Measurements from ENCODE around the gene ARID2.

Gene ARID2

DNA sequence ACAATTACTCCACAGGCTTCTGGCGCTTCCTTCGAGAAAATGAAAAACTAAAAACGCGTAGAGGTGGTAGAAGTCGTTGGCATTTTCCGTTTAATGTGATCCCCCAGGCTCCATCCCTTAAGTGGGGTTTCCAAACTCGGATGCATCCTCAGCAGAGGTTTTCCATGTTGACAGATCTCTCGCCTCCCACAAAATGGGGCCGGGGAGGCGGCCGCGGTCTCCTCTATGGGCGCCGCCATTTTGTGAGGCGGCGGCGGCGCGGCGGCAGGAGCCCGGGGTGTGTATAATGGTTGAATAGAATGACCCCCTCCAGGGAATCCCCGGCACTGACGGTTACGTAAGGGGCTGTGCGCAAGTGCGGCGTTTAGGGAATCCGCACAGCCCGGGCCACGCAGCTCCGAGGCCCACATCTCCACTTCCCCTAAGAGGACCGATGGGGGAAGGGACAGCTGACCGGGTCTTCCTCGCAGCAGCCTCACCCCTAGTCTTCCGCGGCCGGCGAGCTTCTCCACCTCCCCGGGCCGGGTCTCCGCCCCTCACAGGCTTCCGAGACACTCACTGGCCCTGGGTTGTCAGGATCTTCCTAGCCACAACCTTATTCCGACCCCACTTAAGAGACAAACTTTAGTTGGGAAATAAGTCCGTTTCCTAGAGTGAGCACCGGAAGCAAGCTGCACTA, 2.1 kb upstream of the ARID2 start:
- FAIRE-seq = no peak
- DNase-seq (ENCODE audit: insufficient read length, low spot score) = peak; percentile 39
- TF ChIP-seq, protein P1, sequence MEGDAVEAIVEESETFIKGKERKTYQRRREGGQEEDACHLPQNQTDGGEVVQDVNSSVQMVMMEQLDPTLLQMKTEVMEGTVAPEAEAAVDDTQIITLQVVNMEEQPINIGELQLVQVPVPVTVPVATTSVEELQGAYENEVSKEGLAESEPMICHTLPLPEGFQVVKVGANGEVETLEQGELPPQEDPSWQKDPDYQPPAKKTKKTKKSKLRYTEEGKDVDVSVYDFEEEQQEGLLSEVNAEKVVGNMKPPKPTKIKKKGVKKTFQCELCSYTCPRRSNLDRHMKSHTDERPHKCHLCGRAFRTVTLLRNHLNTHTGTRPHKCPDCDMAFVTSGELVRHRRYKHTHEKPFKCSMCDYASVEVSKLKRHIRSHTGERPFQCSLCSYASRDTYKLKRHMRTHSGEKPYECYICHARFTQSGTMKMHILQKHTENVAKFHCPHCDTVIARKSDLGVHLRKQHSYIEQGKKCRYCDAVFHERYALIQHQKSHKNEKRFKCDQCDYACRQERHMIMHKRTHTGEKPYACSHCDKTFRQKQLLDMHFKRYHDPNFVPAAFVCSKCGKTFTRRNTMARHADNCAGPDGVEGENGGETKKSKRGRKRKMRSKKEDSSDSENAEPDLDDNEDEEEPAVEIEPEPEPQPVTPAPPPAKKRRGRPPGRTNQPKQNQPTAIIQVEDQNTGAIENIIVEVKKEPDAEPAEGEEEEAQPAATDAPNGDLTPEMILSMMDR (IDR thresholded peaks at IDR 0.05; ENCODE audit: insufficient read depth, missing control alignments) = no peak

DNA sequence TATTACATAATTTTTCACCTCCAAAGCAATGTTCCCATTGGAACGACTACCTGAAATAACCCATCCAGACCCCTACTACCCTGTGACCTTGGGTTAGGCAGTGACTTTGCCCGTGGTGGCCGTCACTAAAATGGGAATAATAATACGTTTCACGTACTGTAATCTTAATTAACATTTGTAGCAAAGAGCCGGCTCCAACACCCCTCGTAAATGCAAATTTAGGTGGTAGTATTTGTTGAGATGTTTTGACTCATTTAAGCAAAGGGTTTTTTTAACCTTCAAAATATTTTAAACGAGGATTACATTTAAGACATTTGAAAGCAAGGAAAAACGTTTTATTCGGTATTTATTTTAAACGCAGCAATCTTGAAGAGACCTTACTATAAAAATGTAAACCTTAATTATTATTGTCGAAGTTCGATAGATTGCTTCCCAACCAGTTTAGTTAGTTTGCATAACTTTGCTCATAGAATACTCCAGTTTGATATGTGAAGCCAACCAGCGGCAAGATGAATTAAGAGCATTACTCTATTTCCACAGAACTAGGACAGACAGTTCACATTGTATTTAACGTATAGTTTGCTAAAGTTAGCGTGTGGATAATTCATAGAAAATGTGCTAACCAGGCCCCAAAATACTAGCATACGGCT, 1.4 kb upstream of the ARID2 start:
- TF ChIP-seq, protein P1 (IDR thresholded peaks at IDR 0.05; ENCODE audit: insufficient read depth, missing control alignments) = no peak
- DNase-seq (ENCODE audit: insufficient read length, low spot score) (no peak), FAIRE-seq (no peak)

DNA sequence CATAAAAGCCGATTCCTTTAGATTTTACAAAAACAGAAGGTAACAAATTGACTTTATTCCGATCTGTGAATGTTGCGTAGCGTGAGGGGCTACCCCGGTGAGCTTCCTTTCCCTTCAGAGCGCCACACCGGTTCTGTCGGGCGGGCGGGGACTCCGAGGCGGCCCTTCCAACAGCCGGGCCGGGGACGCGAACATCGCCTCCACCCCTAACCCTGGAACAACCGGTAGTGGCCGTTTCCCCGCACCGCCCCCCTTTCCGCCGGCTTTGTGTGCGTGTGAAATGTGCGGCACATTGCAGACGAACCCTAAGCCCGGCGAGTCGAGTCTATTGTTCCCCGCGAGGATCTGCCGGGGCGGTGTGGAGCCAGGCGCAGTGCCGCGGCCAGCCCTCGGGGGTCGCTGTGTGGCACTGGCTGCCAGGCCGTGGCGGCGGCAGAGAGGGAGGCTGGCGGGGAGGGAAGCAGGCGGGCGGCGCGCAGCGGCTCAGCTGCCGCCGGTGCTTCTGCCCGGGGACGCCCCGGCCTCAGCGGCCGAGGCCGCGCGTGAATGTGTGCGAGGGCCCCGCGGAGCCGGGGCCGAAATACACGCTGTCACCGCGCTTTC, 775 bp upstream of the ARID2 start:
- DNase-seq (ENCODE audit: insufficient read length, low spot score) (no peak), FAIRE-seq (no peak)
- TF ChIP-seq, protein P1 (IDR thresholded peaks at IDR 0.05; ENCODE audit: insufficient read depth, missing control alignments) = peak; percentile 83

DNA sequence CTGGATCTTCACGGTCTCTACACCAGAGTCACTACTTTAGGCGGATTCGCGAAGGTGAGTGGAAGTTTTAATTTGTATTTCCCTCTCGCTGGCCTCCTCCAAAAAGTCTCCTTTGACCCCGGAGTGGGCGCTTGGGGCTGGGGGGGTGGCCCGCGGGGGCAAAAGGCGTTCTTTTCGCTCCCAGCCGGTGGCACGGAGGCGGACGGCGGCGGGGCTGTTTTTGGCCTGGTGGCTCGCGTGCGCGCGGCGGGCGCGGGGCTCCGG, 510 bp downstream of the ARID2 start:
- FAIRE-seq (no peak), DNase-seq (ENCODE audit: insufficient read length, low spot score) (no peak)

DNA sequence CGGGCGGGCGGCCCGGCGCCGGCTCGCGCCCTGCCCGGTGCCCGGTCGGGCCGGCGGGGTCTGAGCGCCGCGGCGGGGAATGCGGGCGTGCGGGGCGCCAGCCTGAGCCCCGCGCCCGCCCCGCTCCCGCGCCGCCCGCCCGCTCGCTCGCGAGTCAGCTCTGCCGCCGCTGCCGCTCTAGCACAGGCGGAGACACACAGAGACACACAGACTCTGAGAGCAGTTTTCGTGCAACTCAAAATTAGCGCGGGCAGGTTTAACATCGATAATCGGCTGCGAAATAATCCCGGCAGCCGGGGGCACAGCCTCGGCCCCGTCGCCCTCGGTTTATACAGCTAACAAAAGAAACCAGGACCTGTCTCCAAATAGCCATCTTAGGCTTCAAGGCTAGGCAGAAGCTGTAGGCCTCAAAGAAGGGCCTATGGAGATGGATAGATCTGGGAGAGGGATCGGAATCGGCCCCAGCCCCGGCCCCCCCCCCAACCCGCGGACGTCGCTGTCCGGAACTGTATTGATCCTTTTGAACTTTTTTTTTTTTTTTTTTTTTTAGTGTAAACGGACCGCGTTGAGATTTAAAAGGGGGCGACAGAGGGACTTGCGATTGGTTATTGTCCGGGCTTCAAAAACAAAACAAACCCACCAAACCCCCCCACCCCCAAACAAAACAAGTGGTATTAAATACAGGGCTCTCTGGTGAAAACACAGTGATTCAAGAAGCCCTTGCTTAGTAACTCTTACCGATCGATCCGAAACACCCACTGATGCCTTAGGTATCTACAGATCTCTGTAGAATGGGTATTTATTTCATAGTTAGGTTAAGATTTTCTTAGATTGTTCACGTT, 1.1 kb downstream of the ARID2 start:
- DNase-seq (ENCODE audit: insufficient read length, low spot score) (no peak), FAIRE-seq (no peak)
- TF ChIP-seq, protein P1 (IDR thresholded peaks at IDR 0.05; ENCODE audit: insufficient read depth, missing control alignments) = no peak

More for the DNA sequence above, 510 bp downstream of the ARID2 start:
- TF ChIP-seq, protein P1 (IDR thresholded peaks at IDR 0.05; ENCODE audit: insufficient read depth, missing control alignments) = no peak

DNA sequence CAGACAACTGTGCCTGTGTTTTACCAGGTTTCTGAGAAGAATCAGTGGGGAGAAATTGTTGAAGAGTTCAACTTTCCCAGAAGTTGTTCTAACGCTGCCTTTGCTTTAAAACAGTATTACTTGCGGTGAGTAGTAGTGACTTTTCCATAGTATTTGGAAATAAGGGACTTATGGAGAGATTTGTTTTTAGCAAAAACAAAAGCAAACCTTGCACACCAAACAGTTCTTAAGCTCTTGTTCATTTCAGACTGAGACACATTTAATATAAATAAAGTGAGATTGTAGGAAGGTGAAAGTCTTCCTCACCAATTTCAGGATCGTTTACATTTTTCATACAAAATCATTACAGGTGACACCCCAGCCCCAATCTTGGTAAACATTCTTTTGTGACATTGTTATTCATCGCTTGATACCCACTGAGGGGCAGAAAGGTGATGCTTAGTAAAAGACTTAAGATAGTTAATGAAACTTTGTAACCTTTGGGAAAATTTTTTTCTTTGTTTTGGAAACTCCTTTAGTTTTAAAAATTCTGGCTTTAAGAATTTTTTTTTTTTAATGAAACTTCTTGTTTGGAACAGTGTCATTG, 1.8 kb downstream of the ARID2 start:
- FAIRE-seq (no peak), DNase-seq (ENCODE audit: insufficient read length, low spot score) (no peak)
- TF ChIP-seq, protein P1 (IDR thresholded peaks at IDR 0.05; ENCODE audit: insufficient read depth, missing control alignments) = no peak
